ENCODE measurements around the gene SLC7A9. TPM values are rescaled to one million over a fixed set of nuclear protein-coding genes. Genes with fewer than 3 reads are reported as not detected.

Gene SLC7A9
- total RNA-seq, 1 donor from 2014 or later, result 0.78 TPM

DNA sequence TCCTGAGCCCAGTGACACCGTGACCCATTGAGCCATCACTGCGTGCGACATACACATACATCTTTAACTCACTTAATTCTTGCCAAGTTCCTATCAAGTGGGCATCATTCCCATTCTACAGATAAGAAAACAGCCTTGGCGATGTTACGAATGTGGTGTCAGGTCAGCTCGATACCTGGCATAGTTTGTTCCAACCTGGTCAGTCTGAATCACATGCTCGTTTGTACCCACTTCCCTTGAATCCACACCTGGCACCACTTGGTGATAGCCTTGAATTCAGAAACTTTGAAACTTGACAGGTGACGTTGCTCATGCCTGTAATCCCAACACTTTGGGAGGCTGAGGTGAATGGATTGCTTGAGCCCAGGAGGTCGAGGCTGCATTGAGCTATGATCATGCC, 59.1 kb downstream of the SLC7A9 start:
- H3K9me3 Mint-ChIP-seq (ENCODE audit: unreplicated experiment), result no peaks in the 10 kb centered on the region
- TF ChIP-seq, protein P1, sequence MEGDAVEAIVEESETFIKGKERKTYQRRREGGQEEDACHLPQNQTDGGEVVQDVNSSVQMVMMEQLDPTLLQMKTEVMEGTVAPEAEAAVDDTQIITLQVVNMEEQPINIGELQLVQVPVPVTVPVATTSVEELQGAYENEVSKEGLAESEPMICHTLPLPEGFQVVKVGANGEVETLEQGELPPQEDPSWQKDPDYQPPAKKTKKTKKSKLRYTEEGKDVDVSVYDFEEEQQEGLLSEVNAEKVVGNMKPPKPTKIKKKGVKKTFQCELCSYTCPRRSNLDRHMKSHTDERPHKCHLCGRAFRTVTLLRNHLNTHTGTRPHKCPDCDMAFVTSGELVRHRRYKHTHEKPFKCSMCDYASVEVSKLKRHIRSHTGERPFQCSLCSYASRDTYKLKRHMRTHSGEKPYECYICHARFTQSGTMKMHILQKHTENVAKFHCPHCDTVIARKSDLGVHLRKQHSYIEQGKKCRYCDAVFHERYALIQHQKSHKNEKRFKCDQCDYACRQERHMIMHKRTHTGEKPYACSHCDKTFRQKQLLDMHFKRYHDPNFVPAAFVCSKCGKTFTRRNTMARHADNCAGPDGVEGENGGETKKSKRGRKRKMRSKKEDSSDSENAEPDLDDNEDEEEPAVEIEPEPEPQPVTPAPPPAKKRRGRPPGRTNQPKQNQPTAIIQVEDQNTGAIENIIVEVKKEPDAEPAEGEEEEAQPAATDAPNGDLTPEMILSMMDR (IDR thresholded peaks at IDR 0.05), result no peak
- H3K36me3 Mint-ChIP-seq (ENCODE audit: unreplicated experiment), result no peaks in the 10 kb centered on the region
- no peak overlapping the region for H3K4me3 Mint-ChIP-seq (ENCODE audit: unreplicated experiment)
- DNase-seq (ENCODE audit: extremely low spot score, unreplicated experiment), result no peak
- H3K4me1 Mint-ChIP-seq (ENCODE audit: unreplicated experiment), result no peaks in the 10 kb centered on the region
- no peak overlapping the region for H3K27ac Mint-ChIP-seq (ENCODE audit: unreplicated experiment)
- peaks cover 19% of the 10 kb centered on the region for H3K27me3 Mint-ChIP-seq (ENCODE audit: unreplicated experiment)

DNA sequence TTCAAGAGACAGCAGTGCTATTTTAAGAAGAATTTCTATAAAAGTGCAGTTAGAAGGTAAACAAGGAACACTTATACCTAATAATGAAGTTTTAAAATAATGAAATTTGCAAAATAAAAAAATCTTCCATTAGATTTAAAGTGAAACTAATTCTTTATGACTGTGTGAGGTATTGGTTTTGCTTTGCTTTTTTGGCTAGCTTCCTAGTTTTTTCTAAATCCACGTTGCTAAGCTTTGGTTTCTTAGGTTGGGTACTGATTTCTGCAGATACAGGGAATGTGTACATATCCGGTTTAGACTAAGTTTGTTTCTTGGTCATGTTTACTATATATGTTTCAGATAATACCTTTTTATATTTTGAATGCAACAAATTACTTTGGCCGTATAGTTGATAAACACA, 59.8 kb downstream of the SLC7A9 start:
- H3K4me1 Mint-ChIP-seq (ENCODE audit: unreplicated experiment), result no peaks in the 10 kb centered on the region
- no peak overlapping the region for H3K27ac Mint-ChIP-seq (ENCODE audit: unreplicated experiment)
- no peak overlapping the region for H3K4me3 Mint-ChIP-seq (ENCODE audit: unreplicated experiment)
- H3K9me3 Mint-ChIP-seq (ENCODE audit: unreplicated experiment), result no peaks in the 10 kb centered on the region
- DNase-seq (ENCODE audit: extremely low spot score, unreplicated experiment), result no peak
- peaks cover 17% of the 10 kb centered on the region for H3K27me3 Mint-ChIP-seq (ENCODE audit: unreplicated experiment)
- H3K36me3 Mint-ChIP-seq (ENCODE audit: unreplicated experiment), result no peaks in the 10 kb centered on the region
- TF ChIP-seq, protein P1 (IDR thresholded peaks at IDR 0.05), result no peak

DNA sequence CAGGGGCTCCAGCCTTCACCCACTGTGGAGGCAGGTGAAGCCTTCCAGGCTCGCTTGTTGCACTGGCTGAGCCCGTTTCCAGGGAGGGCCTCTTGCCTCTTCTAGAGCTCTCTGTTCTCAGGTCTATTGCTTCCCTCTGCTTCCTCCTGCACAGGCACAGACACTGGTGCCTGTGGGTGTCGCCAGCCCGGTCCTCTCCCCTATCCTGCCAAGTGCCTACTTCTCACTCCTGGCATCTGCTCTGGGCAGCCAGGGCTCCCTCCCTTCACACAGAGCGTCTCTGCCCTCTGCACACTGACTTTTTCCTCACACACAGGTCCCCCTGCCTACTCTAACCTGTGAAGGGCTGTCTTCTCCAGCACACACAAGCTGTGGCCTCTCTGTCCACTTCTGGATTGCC, 60.3 kb downstream of the SLC7A9 start:
- Mint-ChIP-seq H3K4me1 (ENCODE audit: unreplicated experiment) (no peaks in the 10 kb centered on the region), H3K4me3 (ENCODE audit: unreplicated experiment) (no peak overlapping the region), H3K36me3 (ENCODE audit: unreplicated experiment) (no peaks in the 10 kb centered on the region), H3K27ac (ENCODE audit: unreplicated experiment) (no peak overlapping the region), H3K9me3 (ENCODE audit: unreplicated experiment) (no peaks in the 10 kb centered on the region), H3K27me3 (ENCODE audit: unreplicated experiment) (peaks cover 17% of the 10 kb centered on the region)
- DNase-seq (ENCODE audit: extremely low spot score, unreplicated experiment), result no peak
- TF ChIP-seq, protein P1 (IDR thresholded peaks at IDR 0.05), result no peak

DNA sequence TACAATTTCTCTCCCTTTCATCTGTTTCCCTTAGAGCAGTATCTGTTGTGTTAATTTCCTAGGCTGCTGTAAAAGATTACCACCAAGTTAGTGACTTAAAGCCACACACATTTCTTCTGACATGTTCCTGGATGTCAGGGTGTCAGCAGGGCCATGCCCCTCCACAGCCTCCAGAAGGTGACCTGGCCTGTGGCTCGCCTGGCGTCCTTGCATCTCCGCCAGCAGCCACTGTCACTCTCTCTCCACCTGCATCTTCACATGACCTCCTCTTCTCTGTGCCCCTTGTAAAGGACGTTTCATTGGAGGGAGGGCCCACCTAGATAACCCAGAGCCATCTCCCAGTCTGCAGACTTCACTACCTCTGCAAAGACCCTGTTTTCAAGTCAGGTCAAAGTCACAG, 61.3 kb downstream of the SLC7A9 start:
- H3K27me3 Mint-ChIP-seq (ENCODE audit: unreplicated experiment), result peaks cover 22% of the 10 kb centered on the region
- H3K36me3 Mint-ChIP-seq (ENCODE audit: unreplicated experiment), result no peaks in the 10 kb centered on the region
- H3K4me1 Mint-ChIP-seq (ENCODE audit: unreplicated experiment), result no peaks in the 10 kb centered on the region
- TF ChIP-seq, protein P1 (IDR thresholded peaks at IDR 0.05), result no peak
- H3K27ac Mint-ChIP-seq (ENCODE audit: unreplicated experiment), result no peak overlapping the region
- no peak for DNase-seq (ENCODE audit: extremely low spot score, unreplicated experiment)
- no peaks in the 10 kb centered on the region for H3K9me3 Mint-ChIP-seq (ENCODE audit: unreplicated experiment)
- no peak overlapping the region for H3K4me3 Mint-ChIP-seq (ENCODE audit: unreplicated experiment)

DNA sequence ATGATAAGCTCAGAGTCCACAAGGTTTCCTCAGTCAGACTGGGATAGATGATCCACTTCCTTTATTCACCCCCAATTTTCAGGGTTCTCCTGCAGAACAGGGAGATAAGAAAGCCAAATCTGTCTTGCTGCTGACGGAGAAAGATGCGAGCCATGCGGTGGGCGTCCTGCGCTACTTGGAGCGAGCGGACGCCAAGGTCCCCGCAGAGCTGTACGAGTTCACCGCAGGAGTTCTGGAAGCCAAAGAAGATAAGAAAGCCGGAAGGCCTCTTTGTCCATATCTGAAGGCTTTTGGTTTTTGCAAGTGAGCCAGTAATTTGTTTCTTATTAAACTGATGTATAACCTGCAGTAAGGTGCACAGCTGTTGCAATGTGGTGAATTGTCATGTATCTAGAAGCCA, 66.7 kb downstream of the SLC7A9 start:
- Mint-ChIP-seq H3K27ac (ENCODE audit: unreplicated experiment) (no peak overlapping the region), H3K27me3 (ENCODE audit: unreplicated experiment) (peaks cover 18% of the 10 kb centered on the region), H3K36me3 (ENCODE audit: unreplicated experiment) (no peaks in the 10 kb centered on the region), H3K9me3 (ENCODE audit: unreplicated experiment) (no peaks in the 10 kb centered on the region), H3K4me1 (ENCODE audit: unreplicated experiment) (no peaks in the 10 kb centered on the region), H3K4me3 (ENCODE audit: unreplicated experiment) (no peak overlapping the region)
- no peak for DNase-seq (ENCODE audit: extremely low spot score, unreplicated experiment)
- TF ChIP-seq, protein P1 (IDR thresholded peaks at IDR 0.05), result no peak
